Endothelial cell of umbilical vein (primary cell): ENCODE measurements around the gene ALK. TPM values are rescaled to one million over a fixed set of nuclear protein-coding genes. Genes with fewer than 3 reads are reported as not detected.

ENCODE experiments used
- BruUV-seq: library from RNA; stranded (reverse); fragments of 400-500 nt; replicated peaks from 2 replicates; lab custom pipeline; 2021; lab: Mats Ljungman, UMichigan
- CTCF ChIA-PET: fragments of 300-600, 350-600 bp; sonication (Branson Sonifier 250); formaldehyde crosslinking; loops from one replicate; lab custom pipeline; 2021; ENCODE audit warnings: antibody characterized with exemption, inconsistent platforms; lab: Charles Lee
- POLR2A ChIA-PET: fragments of 300-600, 350-600 bp; sonication (Branson Sonifier 250); formaldehyde crosslinking; loops from one replicate; lab custom pipeline; 2021; ENCODE audit warnings: antibody characterized with exemption, inconsistent platforms; lab: Charles Lee
- DNase-seq: peaks from one replicate; pipeline ENCODE4 v3.0.0-alpha.2; 2011; ENCODE audit warnings: low read depth, low spot score
- FAIRE-seq: peaks from 2 replicates; lab custom pipeline; 2011; peaks lifted over from hg19 to GRCh38; lab: Jason Lieb, UNC
- H2AFZ ChIP-seq: 2 replicates; pipeline ENCODE4 v1.6.0; 2012; ENCODE audit warnings: low read depth, low read length, control low read depth, inconsistent platforms
- H3K27ac ChIP-seq: 2 replicates; pipeline ENCODE4 v1.5.1; 2011; ENCODE audit warnings: low read depth, mild to moderate bottlenecking, control low read depth, low read length, moderate library complexity; ENCODE audit not compliant: insufficient read depth
- H3K27me3 ChIP-seq, 2 experiments: 2 replicates each; pipeline versions ENCODE4 v1.6.0 to v1.6.1; 2011; ENCODE audit warnings: low read length in 2 of 2, mixed read lengths in 1 of 2; ENCODE audit not compliant: control insufficient read depth in 2 of 2, insufficient read depth in 2 of 2
- H3K36me3 ChIP-seq, 2 experiments: 2 replicates in 1 of 2; 3 replicates in 1 of 2; pipeline ENCODE4 v1.5.1; 2011; ENCODE audit warnings: low read length in 2 of 2, mild to moderate bottlenecking in 1 of 2, moderate library complexity in 1 of 2; ENCODE audit not compliant: control insufficient read depth in 2 of 2, insufficient read depth in 2 of 2; ENCODE audit errors: extremely low read depth in 1 of 2
- H3K4me1 ChIP-seq: 3 replicates; pipeline ENCODE4 v1.5.1; 2011; ENCODE audit warnings: mild to moderate bottlenecking, low read length; ENCODE audit not compliant: control insufficient read depth, insufficient read depth; ENCODE audit errors: extremely low read depth
- H3K4me2 ChIP-seq: 2 replicates; pipeline ENCODE4 v1.6.1; 2011; ENCODE audit warnings: low read length, control low read depth, mixed read lengths; ENCODE audit not compliant: insufficient read depth
- H3K4me3 ChIP-seq, 3 experiments: fragments of 200-600 bp in 1 of 3; sonication (generic), shearing (Covaris generic) in 1 of 3; replicated peaks in 1 of 3; 2 replicates each; pipeline ENCODE4 v1.5.1; 2011 to 2016; ENCODE audit warnings: control low read depth in 3 of 3, low read length in 3 of 3, mild to moderate bottlenecking in 2 of 3, inconsistent platforms in 1 of 3, low read depth in 1 of 3, moderate library complexity in 1 of 3; ENCODE audit not compliant: insufficient read depth in 1 of 3
- H3K79me2 ChIP-seq: 2 replicates; pipeline ENCODE4 v1.6.0; 2012; ENCODE audit warnings: low read length, inconsistent platforms; ENCODE audit not compliant: control insufficient read depth, insufficient read depth
- H3K9ac ChIP-seq: replicated peaks from 2 replicates; pipeline ENCODE3; 2011; ENCODE audit warnings: low read length, control low read depth; ENCODE audit not compliant: insufficient read depth; ENCODE audit errors: extremely low read depth
- H3K9me1 ChIP-seq: replicated peaks from 3 replicates; pipeline ENCODE4 v1.6.0; 2011; ENCODE audit warnings: mild to moderate bottlenecking, low read length; ENCODE audit not compliant: control insufficient read depth, insufficient read depth; ENCODE audit errors: extremely low read depth
- H3K9me3 ChIP-seq: replicated peaks from 2 replicates; pipeline ENCODE4 v1.5.1; 2012; ENCODE audit warnings: low read length, inconsistent platforms; ENCODE audit not compliant: control insufficient read depth, insufficient read depth
- H4K20me1 ChIP-seq: replicated peaks from 2 replicates; pipeline ENCODE3; 2011; ENCODE audit warnings: mild to moderate bottlenecking, low read length; ENCODE audit not compliant: control insufficient read depth, insufficient read depth; ENCODE audit errors: extremely low read depth
- EZH2 ChIP-seq: IDR thresholded peaks from 2 replicates; pipeline ENCODE4 v1.6.1; 2012; ENCODE audit warnings: borderline replicate concordance, low read depth, mild to moderate bottlenecking, moderate library complexity, low read length, inconsistent platforms; ENCODE audit not compliant: severe bottlenecking
- FOS ChIP-seq: IDR thresholded peaks from 2 replicates; pipeline ENCODE4 v1.6.1; 2011; ENCODE audit warnings: mild to moderate bottlenecking, low read length, moderate library complexity, borderline replicate concordance; ENCODE audit not compliant: insufficient read depth
- GATA2 ChIP-seq: IDR thresholded peaks from 2 replicates; pipeline ENCODE4 v1.7.0; 2011; ENCODE audit warnings: low read depth, mild to moderate bottlenecking, moderate library complexity, mixed read lengths, low read length; ENCODE audit not compliant: insufficient read length, insufficient read depth
- JUN ChIP-seq: IDR thresholded peaks from 2 replicates; pipeline ENCODE4 v1.6.1; 2011; ENCODE audit warnings: borderline replicate concordance, low read depth; ENCODE audit not compliant: insufficient read length, insufficient read depth
- MYC ChIP-seq: IDR thresholded peaks from one replicate; pipeline ENCODE4 v1.6.1; 2011; ENCODE audit warnings: mild to moderate bottlenecking, low read depth, low read length
- POLR2A ChIP-seq: IDR thresholded peaks from 2 replicates; pipeline ENCODE4 v1.6.1; 2012; ENCODE audit warnings: low read depth, mild to moderate bottlenecking, control low read depth, low read length
- POLR2AphosphoS5 ChIP-seq: IDR thresholded peaks from 2 replicates; pipeline ENCODE4 v1.6.1; 2012; ENCODE audit warnings: low read depth, mild to moderate bottlenecking, control low read depth, low read length, moderate library complexity; ENCODE audit not compliant: insufficient read depth
- dilution Hi-C: fragments of 300-500 bp; cut with MboI; formaldehyde crosslinking; loops from one replicate; pipeline ENCODE4 v1.15.0; 2019; ENCODE audit warnings: low sequenced_read_pairs; ENCODE audit not compliant: extremely low pct_ligation_motif_present
- intact Hi-C: fragments of 100-400 bp; cut with micrococcal nuclease; formaldehyde crosslinking; loops from one replicate; pipeline ENCODE4 v1.10.0; 2022
- polyA plus RNA-seq, 4 experiments: library from polyadenylated mRNA; depleted of rRNA in 3 of 4; stranded (reverse) in 3 of 4; unstranded in 1 of 4; fragments of >200 nt; gene quantifications; 2 replicates each; pipeline versions ENCODE4 v1.2.1 to v1.2.3, GENCODE V29; 2011 to 2012; ENCODE audit warnings: missing spikeins in 1 of 4
- total RNA-seq: library from RNA; stranded (reverse); gene quantifications from 2 replicates; pipeline ENCODE4 v1.2.3, GENCODE V29; 2021
- TF ChIP-seq, protein P1 (sequence below), 2 donors: IDR thresholded peaks; 1 replicate in 1 of 2; 2 replicates in 1 of 2; pipeline ENCODE4 v1.5.1; 2011; ENCODE audit warnings: low read length in 2 of 2, mild to moderate bottlenecking in 2 of 2, moderate library complexity in 2 of 2, control low read depth in 1 of 2, inconsistent platforms in 1 of 2, low read depth in 1 of 2; ENCODE audit not compliant: insufficient read depth in 1 of 2; ENCODE audit errors: extremely low read depth in 1 of 2
- TF ChIP-seq, protein P2 (sequence below): IDR thresholded peaks from 2 replicates; pipeline ENCODE4 v1.6.1; 2011; ENCODE audit not compliant: insufficient read depth, insufficient read length

ALK gene
- total and polyA plus RNA-seq, 2 donors (not counting 3 experiments of a cell fraction or from before 2014, with no cell fraction given): not detected

DNA sequence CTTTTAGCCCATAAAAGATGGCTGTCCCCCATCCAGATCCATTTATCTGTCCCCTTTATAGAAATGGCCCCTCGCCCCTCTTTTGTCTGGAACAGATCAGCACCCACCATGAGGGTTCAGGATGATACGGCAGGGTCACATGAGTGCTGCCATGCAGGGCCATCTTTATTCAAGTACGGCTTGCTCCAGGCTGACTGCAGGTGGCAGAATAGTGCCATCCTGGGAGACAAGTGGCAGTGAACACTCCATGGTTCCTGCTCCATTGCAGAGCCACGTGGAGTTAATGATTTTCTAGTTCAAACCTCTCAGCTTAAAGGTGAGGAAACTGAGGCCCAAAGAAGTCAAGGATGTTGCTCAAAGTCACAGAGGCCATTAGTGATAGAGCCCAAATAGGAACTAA, 625.5 kb downstream of the ALK start:
- H3K4me3 ChIP-seq: no peak overlapping the region
- H4K20me1 ChIP-seq: no peaks in the 10 kb centered on the region
- no peaks in the 10 kb centered on the region for H3K4me1 ChIP-seq
- ChIA-PET POLR2A (no interaction called here), CTCF (interaction anchor here (2.7 kb wide), 1 partner anchor 13 kb away, joined by 16 read pairs; no protein-coding TSS in a partner anchor)
- H3K27me3 ChIP-seq: no peaks in the 10 kb centered on the region
- no peak for DNase-seq
- no peaks in the 10 kb centered on the region for H3K79me2 ChIP-seq
- dilution Hi-C loops (no loop called here), intact Hi-C loops (no loop called here)
- H2AFZ ChIP-seq: no peak overlapping the region
- FAIRE-seq: no peak
- no peak overlapping the region for H3K9ac ChIP-seq
- no peaks in the 10 kb centered on the region for H3K9me3 ChIP-seq
- no peak for TF ChIP-seq FOS
- TF ChIP-seq, protein P1, sequence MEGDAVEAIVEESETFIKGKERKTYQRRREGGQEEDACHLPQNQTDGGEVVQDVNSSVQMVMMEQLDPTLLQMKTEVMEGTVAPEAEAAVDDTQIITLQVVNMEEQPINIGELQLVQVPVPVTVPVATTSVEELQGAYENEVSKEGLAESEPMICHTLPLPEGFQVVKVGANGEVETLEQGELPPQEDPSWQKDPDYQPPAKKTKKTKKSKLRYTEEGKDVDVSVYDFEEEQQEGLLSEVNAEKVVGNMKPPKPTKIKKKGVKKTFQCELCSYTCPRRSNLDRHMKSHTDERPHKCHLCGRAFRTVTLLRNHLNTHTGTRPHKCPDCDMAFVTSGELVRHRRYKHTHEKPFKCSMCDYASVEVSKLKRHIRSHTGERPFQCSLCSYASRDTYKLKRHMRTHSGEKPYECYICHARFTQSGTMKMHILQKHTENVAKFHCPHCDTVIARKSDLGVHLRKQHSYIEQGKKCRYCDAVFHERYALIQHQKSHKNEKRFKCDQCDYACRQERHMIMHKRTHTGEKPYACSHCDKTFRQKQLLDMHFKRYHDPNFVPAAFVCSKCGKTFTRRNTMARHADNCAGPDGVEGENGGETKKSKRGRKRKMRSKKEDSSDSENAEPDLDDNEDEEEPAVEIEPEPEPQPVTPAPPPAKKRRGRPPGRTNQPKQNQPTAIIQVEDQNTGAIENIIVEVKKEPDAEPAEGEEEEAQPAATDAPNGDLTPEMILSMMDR (IDR thresholded peaks at IDR 0.05; ENCODE audit: extremely low read depth in 1 of 2, insufficient read depth in 1 of 2, low read depth in 1 of 2, low read length in 2 of 2): no peak
- no peak for TF ChIP-seq JUN
- TF ChIP-seq EZH2: no peak
- TF ChIP-seq POLR2A: no peak
- TF ChIP-seq POLR2AphosphoS5: no peak
- no peak for TF ChIP-seq GATA2
- TF ChIP-seq, protein P2, sequence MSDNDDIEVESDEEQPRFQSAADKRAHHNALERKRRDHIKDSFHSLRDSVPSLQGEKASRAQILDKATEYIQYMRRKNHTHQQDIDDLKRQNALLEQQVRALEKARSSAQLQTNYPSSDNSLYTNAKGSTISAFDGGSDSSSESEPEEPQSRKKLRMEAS: no peak
- no peak for TF ChIP-seq MYC
- no TSS peak for BruUV-seq
- H3K27ac ChIP-seq: no peak overlapping the region
- H3K4me2 ChIP-seq: no peak overlapping the region
- H3K9me1 ChIP-seq: no peaks in the 10 kb centered on the region
- no peaks in the 10 kb centered on the region for H3K36me3 ChIP-seq
